ENCODE measurements around the gene RFC3.

DNA sequence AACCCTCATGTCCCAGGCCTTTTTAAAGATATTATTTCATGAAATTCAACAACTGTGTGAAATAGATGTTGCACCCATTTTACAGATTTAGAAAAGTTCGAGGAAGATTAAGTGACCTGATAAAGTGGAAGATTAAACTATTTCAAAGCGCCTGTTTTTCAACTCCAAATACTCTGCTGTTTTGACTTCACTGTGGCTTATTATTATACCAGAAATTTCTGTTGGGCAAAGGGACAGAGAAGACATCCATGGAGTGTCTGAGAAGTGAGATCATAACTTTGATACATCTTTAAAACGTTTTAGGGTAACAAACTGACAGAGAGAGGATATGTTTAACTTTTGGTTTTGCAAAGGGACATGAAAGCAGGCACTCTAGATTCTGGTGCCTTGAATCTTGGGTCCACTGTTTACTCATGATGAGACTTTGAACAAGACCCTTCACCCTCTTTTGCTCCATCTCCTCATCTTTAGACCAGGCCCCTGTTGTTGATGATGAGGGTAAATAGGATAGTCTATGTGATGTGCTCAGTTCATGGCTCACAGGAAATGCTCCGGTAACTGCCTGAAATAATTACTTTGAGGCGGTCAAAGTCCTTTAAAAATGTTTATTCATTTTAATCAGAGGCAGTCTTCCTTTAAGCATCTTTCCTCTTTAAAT is 55.4 kb downstream of the RFC3 start:
- TF ChIP-seq, protein P1, sequence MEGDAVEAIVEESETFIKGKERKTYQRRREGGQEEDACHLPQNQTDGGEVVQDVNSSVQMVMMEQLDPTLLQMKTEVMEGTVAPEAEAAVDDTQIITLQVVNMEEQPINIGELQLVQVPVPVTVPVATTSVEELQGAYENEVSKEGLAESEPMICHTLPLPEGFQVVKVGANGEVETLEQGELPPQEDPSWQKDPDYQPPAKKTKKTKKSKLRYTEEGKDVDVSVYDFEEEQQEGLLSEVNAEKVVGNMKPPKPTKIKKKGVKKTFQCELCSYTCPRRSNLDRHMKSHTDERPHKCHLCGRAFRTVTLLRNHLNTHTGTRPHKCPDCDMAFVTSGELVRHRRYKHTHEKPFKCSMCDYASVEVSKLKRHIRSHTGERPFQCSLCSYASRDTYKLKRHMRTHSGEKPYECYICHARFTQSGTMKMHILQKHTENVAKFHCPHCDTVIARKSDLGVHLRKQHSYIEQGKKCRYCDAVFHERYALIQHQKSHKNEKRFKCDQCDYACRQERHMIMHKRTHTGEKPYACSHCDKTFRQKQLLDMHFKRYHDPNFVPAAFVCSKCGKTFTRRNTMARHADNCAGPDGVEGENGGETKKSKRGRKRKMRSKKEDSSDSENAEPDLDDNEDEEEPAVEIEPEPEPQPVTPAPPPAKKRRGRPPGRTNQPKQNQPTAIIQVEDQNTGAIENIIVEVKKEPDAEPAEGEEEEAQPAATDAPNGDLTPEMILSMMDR (conservative IDR thresholded peaks at IDR 0.05; ENCODE audit: low read depth, low read length) = no peak
- no peak for TF ChIP-seq EZH2 (IDR thresholded peaks at IDR 0.05; ENCODE audit: borderline replicate concordance, low read depth, low read length, poor library complexity, severe bottlenecking)

Data from A673 (cell line).